Measurements from ENCODE around the gene NR4A1.

NR4A1 gene

DNA sequence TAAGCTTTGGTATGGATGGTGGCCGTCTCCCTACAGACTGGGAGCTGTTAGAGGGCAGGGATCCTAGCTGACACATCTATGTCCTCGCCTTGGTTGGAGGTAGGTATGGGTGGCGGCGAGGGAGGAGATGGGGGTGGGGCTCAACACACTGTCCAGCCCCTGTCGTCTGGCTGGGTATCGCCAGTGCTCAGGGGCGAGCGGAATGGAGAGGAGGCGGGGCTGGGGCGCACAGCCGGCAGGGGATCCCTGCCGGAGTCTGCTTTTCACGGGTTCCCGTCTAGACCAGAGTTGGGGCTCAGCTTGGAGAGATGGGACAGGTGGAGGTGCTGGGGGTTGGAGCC lies 28.4 kb upstream of the NR4A1 start:
- no peak for DNase-seq
- peak overlapping the region; percentile 97 for H3K4me2 ChIP-seq (ENCODE audit: low read depth, low read length)
- H3K9me2 ChIP-seq (replicated peaks; ENCODE audit: insufficient read depth, low read length) = no peaks in the 10 kb centered on the region
- peak overlapping the region; percentile 21; the same call in 1 of the 2 replicates for H3K9ac ChIP-seq (ENCODE audit: low read length)
- H3K27me3 ChIP-seq (replicated peaks; ENCODE audit: insufficient read depth, low read length) = peaks cover 46% of the 10 kb centered on the region
- peak overlapping the region; percentile 86 for H2AFZ ChIP-seq (ENCODE audit: low read length)
- H3K4me3 ChIP-seq (ENCODE audit: low read length) = peak overlapping the region; percentile 71
- H4K20me1 ChIP-seq (ENCODE audit: insufficient read depth, low read length) = no peaks in the 10 kb centered on the region
- no peaks in the 10 kb centered on the region for H3F3A ChIP-seq (ENCODE audit: insufficient read depth, low read length)
- H3K36me3 ChIP-seq (replicated peaks; ENCODE audit: insufficient read depth, low read length) = no peaks in the 10 kb centered on the region
- H3K4me1 ChIP-seq (ENCODE audit: low read length) = peaks cover 6% of the 10 kb centered on the region
- H3K9me3 ChIP-seq (replicated peaks; ENCODE audit: insufficient read depth, low read length) = no peaks in the 10 kb centered on the region
- H3K27ac ChIP-seq (ENCODE audit: low read length) = no peak overlapping the region
- H3K79me2 ChIP-seq (ENCODE audit: low read length) = no peaks in the 10 kb centered on the region
- TF ChIP-seq EZH2 (optimal IDR thresholded peaks at IDR 0.05; ENCODE audit: low read depth, low read length) (no peak), EZH2phosphoT487 (IDR thresholded peaks at IDR 0.05; ENCODE audit: low read length) (no peak), CTCF (IDR thresholded peaks at IDR 0.05; ENCODE audit: low read length) (no peak)

- H3K79me2 ChIP-seq (ENCODE audit: low read length) = no peaks in the 10 kb centered on the region
- H3K27me3 ChIP-seq (replicated peaks; ENCODE audit: insufficient read depth, low read length) = peaks cover 43% of the 10 kb centered on the region
- peak overlapping the region; percentile 97 for H3K4me2 ChIP-seq (ENCODE audit: low read depth, low read length)
- TF ChIP-seq EZH2phosphoT487 (IDR thresholded peaks at IDR 0.05; ENCODE audit: low read length) (no peak), EZH2 (optimal IDR thresholded peaks at IDR 0.05; ENCODE audit: low read depth, low read length) (no peak), CTCF (IDR thresholded peaks at IDR 0.05; ENCODE audit: low read length) (peak; percentile 90)
- no peaks in the 10 kb centered on the region for H3K9me3 ChIP-seq (replicated peaks; ENCODE audit: insufficient read depth, low read length)
- H3K9me2 ChIP-seq (replicated peaks; ENCODE audit: insufficient read depth, low read length) = no peaks in the 10 kb centered on the region
- no peaks in the 10 kb centered on the region for H3F3A ChIP-seq (ENCODE audit: insufficient read depth, low read length)
- peak; percentile 81 for DNase-seq
- peaks cover 6% of the 10 kb centered on the region for H3K4me1 ChIP-seq (ENCODE audit: low read length)
- H3K9ac ChIP-seq (ENCODE audit: low read length) = peak overlapping the region; percentile 21; the same call in 1 of the 2 replicates
- H3K4me3 ChIP-seq (ENCODE audit: low read length) = peak overlapping the region; percentile 71
- H2AFZ ChIP-seq (ENCODE audit: low read length) = peak overlapping the region; percentile 86
- H3K27ac ChIP-seq (ENCODE audit: low read length) = no peak overlapping the region
- H3K36me3 ChIP-seq (replicated peaks; ENCODE audit: insufficient read depth, low read length) = no peaks in the 10 kb centered on the region
- no peaks in the 10 kb centered on the region for H4K20me1 ChIP-seq (ENCODE audit: insufficient read depth, low read length)
Observed at GRCh38 chr12:52023182-52023975, 27.9 kb upstream of the NR4A1 start.

DNA sequence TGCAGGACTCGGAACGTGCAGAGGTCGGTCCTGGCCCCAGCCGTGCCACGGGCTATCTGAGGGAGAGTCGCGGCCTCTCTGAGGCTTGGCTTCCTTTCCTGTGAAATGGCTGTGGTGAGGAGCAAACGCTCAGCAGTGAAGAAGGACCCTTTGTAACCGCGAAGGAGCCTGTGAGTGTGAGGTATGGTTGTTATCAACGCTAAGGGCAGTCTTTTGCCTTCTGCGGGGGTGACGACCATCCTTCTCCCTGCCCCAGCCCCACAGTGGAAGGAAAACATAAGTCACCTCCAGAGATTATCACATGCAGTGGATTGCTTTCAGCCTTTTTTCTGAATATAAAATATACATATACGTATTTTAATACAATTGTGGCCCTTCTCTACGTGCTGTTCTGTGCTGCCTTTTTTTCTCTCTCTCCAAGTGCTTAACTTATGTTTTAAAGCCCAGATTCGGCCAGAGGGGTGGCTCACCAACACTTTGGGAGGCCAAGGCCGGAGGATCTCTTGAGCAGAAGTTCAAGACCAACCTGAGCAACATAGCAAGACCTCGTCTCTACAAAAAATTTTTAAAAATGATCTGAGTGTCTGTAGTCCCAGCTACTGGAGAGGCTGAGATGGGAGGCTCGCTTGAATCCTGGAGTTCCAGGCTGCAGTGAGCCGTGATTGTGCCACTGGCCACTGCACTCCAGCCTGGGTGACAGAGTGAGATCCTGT lies 27.1 kb upstream of the NR4A1 start:
- no peaks in the 10 kb centered on the region for H3F3A ChIP-seq (ENCODE audit: insufficient read depth, low read length)
- no peaks in the 10 kb centered on the region for H3K36me3 ChIP-seq (replicated peaks; ENCODE audit: insufficient read depth, low read length)
- no peaks in the 10 kb centered on the region for H3K9me2 ChIP-seq (replicated peaks; ENCODE audit: insufficient read depth, low read length)
- no peak overlapping the region for H3K27ac ChIP-seq (ENCODE audit: low read length)
- peaks cover 37% of the 10 kb centered on the region for H3K27me3 ChIP-seq (replicated peaks; ENCODE audit: insufficient read depth, low read length)
- TF ChIP-seq CTCF (IDR thresholded peaks at IDR 0.05; ENCODE audit: low read length) (no peak; the same call in 1 of the 2 replicates), EZH2 (optimal IDR thresholded peaks at IDR 0.05; ENCODE audit: low read depth, low read length) (no peak), EZH2phosphoT487 (IDR thresholded peaks at IDR 0.05; ENCODE audit: low read length) (no peak)
- peak overlapping the region; percentile 71 for H3K4me3 ChIP-seq (ENCODE audit: low read length)
- peak overlapping the region; percentile 86 for H2AFZ ChIP-seq (ENCODE audit: low read length)
- H3K9me3 ChIP-seq (replicated peaks; ENCODE audit: insufficient read depth, low read length) = no peaks in the 10 kb centered on the region
- peak overlapping the region; percentile 97 for H3K4me2 ChIP-seq (ENCODE audit: low read depth, low read length)
- no peaks in the 10 kb centered on the region for H3K79me2 ChIP-seq (ENCODE audit: low read length)
- peak overlapping the region; percentile 12; the same call in 1 of the 2 replicates for H3K9ac ChIP-seq (ENCODE audit: low read length)
- H3K4me1 ChIP-seq (ENCODE audit: low read length) = peaks cover 6% of the 10 kb centered on the region
- no peaks in the 10 kb centered on the region for H4K20me1 ChIP-seq (ENCODE audit: insufficient read depth, low read length)
- no peak for DNase-seq
